WERI-Rb-1 (cell line): ENCODE data around the gene JOSD1.

Experiments used
- DNase-seq: peaks from one replicate; pipeline ENCODE4 v3.0.0-alpha.2; 2020
- H3K27ac ChIP-seq: fragments of 250-450 bp; sonication (Bioruptor Pico); 2 replicates; pipeline ENCODE4 v1.5.1; 2020; ENCODE audit warnings: mild to moderate bottlenecking, moderate library complexity
- H3K27me3 ChIP-seq: fragments of 250-450 bp; sonication (Bioruptor Pico); 2 replicates; pipeline ENCODE4 v1.5.1; 2021; ENCODE audit warnings: mild to moderate bottlenecking, low read depth, moderate library complexity; ENCODE audit not compliant: insufficient read depth, severe bottlenecking
- H3K36me3 ChIP-seq: fragments of 250-450 bp; sonication (Bioruptor Pico); 2 replicates; pipeline ENCODE4 v1.5.1; 2020; ENCODE audit warnings: mild to moderate bottlenecking, moderate library complexity
- H3K4me3 ChIP-seq: 2 replicates; pipeline ENCODE4 v1.5.1; 2011; ENCODE audit warnings: low read depth, mild to moderate bottlenecking, control low read depth, low read length
- H3K9me3 ChIP-seq: fragments of 250-450 bp; sonication (Bioruptor Pico); 2 replicates; pipeline ENCODE4 v1.5.1; 2021; ENCODE audit warnings: mild to moderate bottlenecking, moderate library complexity; ENCODE audit not compliant: severe bottlenecking
- CTCF ChIP-seq: IDR thresholded peaks from 2 replicates; pipeline ENCODE4 v1.5.1; 2011; ENCODE audit warnings: low read depth, mild to moderate bottlenecking, control low read depth, inconsistent platforms, low read length

Gene JOSD1

GRCh38 chr22:38719196-38719595, 18.5 kb upstream of the JOSD1 start:
- H3K36me3 ChIP-seq: peaks cover 88% of the 10 kb centered on the region
- H3K9me3 ChIP-seq: no peaks in the 10 kb centered on the region
- no peak for DNase-seq
- no peak overlapping the region for H3K27ac ChIP-seq
- no peak overlapping the region for H3K4me3 ChIP-seq
- no peak for TF ChIP-seq CTCF
- H3K27me3 ChIP-seq: no peaks in the 10 kb centered on the region

GRCh38 chr22:38718414-38718813, 17.7 kb upstream of the JOSD1 start:
- DNase-seq: peak; percentile 47
- no peaks in the 10 kb centered on the region for H3K27me3 ChIP-seq
- peak; percentile 38 for TF ChIP-seq CTCF
- H3K4me3 ChIP-seq: no peak overlapping the region
- H3K27ac ChIP-seq: no peak overlapping the region
- peaks cover 84% of the 10 kb centered on the region for H3K36me3 ChIP-seq
- H3K9me3 ChIP-seq: no peaks in the 10 kb centered on the region

GRCh38 chr22:38717244-38717643, 16.5 kb upstream of the JOSD1 start:
- Histone ChIP-seq H3K36me3 (peaks cover 84% of the 10 kb centered on the region), H3K4me3 (no peak overlapping the region), H3K27ac (no peak overlapping the region), H3K27me3 (no peaks in the 10 kb centered on the region), H3K9me3 (no peaks in the 10 kb centered on the region)
- no peak for TF ChIP-seq CTCF
- no peak for DNase-seq

GRCh38 chr22:38716826-38717225, 16.1 kb upstream of the JOSD1 start:
- no peaks in the 10 kb centered on the region for H3K9me3 ChIP-seq
- peaks cover 84% of the 10 kb centered on the region for H3K36me3 ChIP-seq
- TF ChIP-seq CTCF: no peak
- no peak overlapping the region for H3K27ac ChIP-seq
- no peak overlapping the region for H3K4me3 ChIP-seq
- no peak for DNase-seq
- no peaks in the 10 kb centered on the region for H3K27me3 ChIP-seq

- Histone ChIP-seq H3K36me3 (peaks cover 83% of the 10 kb centered on the region), H3K4me3 (no peak overlapping the region), H3K27ac (no peak overlapping the region), H3K27me3 (no peaks in the 10 kb centered on the region), H3K9me3 (no peaks in the 10 kb centered on the region)
- no peak for TF ChIP-seq CTCF
- DNase-seq: no peak
Observed at GRCh38 chr22:38716271-38716670, 15.5 kb upstream of the JOSD1 start.

- TF ChIP-seq CTCF: no peak
- H3K9me3 ChIP-seq: no peaks in the 10 kb centered on the region
Observed at GRCh38 chr22:38715852-38716251, 15.1 kb upstream of the JOSD1 start.

More at GRCh38 chr22:38715852-38716251, 15.1 kb upstream of the JOSD1 start:
- Histone ChIP-seq H3K36me3 (peaks cover 83% of the 10 kb centered on the region), H3K27me3 (no peaks in the 10 kb centered on the region), H3K27ac (no peak overlapping the region), H3K4me3 (no peak overlapping the region)
- no peak for DNase-seq
